Astrocyte (in vitro differentiated cells and primary cell): ENCODE measurements around the gene AMOTL2.

ENCODE experiments used
- CTCF ChIP-seq: IDR thresholded peaks from 2 replicates; pipeline ENCODE4 v1.5.1; 2011; ENCODE audit warnings: low read depth, mild to moderate bottlenecking, inconsistent platforms, low read length, moderate library complexity; ENCODE audit not compliant: insufficient read depth
- EZH2 ChIP-seq: IDR thresholded peaks from 2 replicates; pipeline ENCODE4 v1.6.1; 2012; ENCODE audit warnings: mild to moderate bottlenecking, low read length, inconsistent platforms; ENCODE audit not compliant: insufficient read depth

- TF ChIP-seq CTCF (no peak), EZH2 (no peak)
Observed at GRCh38 chr3:134326760-134327593, 47.3 kb downstream of the AMOTL2 start.
